Activated CD4-positive, alpha-beta T cell treated with anti-CD3 and anti-CD28 coated beads, Interleukin-2, Interleukin-6, amounts not matched to agents 100 ng/mL and 50 ng/mL, durations not matched to agents 16 hours and 8 hours (primary cell): ENCODE measurements around the gene NINJ2.

Source experiments
- DNase-seq: peaks from one replicate; pipeline ENCODE4 v3.0.0-alpha.2; 2020

Gene NINJ2

DNA sequence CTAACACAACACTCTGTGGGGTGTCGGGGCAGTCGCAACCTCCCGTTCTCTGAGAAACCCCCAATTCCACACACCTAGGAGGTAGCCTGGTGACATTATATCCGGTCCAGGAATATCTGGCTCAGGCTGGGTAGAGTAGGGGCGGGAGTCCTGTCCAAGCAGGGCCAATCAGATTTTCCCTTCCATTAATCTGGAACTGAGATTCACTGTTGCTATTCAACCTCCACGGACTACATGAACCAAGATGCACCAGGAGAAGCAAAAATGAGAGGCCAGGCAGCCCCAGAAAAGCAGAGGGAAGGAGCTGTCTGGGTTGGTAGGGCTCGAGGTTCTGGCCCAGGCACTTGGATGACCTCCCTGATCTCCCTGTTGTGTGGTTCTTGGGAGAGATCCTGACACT, 51.0 kb downstream of the NINJ2 start:
- no peak for DNase-seq

DNA sequence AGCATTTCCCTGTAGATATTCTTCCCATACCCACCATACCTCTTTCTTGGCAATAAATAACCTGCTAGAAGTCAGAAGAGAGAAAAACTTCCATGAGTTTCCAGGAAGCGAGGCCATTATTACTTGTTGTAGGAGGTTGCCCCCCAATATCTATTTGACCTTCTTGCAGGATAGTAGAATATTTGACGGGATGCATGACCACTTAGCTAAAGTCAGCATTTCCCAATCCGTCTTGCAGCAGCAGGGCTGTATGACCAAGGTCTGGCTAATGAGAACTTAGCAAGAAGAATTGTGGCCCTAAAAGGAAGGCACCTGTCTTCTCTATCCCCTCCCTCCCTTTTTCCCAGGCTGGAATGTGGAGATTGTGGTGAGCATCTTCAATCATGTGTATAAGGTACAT, 51.5 kb downstream of the NINJ2 start:
- no peak for DNase-seq

DNA sequence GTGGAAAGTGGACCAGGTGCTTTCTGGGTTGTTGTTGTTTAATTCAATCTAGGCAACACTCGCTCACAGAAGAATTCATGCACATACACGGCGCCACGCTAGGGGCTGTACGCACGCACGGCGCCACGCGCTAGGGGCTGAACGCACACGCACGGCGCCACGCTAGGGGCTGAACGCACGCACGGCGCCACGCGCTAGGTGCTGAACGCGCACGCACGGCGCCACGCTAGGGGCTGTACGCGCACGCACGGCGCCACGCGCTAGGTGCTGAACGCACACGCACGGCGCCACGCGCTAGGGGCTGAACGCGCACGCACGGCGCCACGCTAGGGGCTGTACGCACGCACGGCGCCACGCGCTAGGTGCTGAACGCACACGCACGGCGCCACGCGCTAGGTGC, 54.3 kb downstream of the NINJ2 start:
- no peak for DNase-seq

DNA sequence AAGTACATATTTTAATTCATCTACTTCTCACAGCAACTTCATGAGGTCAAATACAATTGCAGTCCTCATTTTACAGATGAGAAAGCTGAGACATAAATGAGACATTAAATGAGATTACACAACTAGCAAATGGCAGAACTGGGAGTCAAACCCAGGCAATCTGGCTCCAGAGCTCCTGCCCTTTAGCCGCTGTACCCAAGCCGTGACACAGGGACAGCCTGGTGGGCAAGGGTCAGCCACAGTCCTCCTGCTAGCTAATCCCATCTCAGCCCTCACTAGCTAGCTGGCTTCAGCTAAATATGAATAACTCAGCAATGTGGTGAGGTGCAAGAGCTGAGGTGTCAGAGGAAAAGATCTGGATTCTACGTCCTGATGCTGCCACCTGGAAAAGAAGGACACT, 54.8 kb downstream of the NINJ2 start:
- no peak for DNase-seq

DNA sequence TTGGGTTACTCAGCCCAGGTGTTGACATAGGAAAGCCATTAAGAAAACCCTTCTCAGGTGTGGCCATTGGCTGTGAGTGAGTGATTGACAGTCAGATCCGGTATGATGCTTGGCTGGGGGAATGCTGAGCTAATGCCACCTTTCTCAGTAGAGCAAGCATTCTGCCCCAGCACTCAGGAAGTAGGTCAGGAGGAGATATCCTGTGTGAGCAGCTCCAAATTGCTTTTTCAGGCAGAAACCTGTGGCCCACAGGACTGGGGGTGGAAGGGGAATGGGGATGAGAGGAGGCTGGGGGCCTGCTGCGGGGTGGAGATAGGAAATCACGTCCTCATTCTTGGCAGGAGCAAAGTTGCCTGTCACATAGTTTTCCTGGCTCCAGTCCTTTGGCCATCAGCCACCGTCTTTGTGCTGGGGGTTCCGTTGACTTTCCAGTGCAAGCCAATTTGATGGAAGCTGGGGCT, 55.7 kb downstream of the NINJ2 start:
- DNase-seq = peak; percentile 39

DNA sequence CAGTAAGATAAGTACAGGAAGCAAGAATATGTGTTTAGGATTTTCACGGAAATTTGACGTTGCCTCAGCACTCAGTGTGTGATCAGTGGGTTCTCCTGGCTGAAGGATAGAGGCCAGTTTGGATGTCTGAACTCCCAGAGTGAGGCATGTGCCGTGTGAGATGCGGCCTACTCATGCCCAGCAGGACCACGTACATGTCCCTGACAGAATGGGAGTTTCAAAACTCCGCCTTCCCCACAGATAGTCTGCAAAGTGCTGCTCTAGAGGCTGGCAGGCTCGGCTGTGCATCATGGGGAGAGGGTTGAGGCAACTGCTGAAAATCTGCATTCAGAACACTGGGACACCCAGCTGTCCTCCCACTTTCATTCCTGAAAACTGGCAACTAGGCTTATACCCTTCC, 58.3 kb downstream of the NINJ2 start:
- DNase-seq = no peak

DNA sequence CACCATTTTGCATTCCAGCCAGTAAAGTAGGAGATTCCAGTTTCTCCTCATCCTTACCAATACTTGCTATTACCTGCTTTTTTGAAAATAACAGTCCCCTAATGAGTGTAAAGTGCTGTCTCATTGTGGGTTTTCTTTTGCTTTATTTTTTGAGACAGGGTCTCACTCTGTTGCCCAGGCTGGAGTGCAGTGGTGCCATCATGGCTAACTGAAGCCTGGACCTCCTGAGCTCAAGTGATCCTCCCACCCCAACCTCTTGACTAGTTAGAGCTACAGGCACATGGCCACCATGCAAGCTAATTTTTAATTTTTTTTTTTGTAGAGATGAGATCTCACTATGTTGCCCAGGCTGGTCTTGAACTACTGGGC, 60.6 kb downstream of the NINJ2 start:
- DNase-seq = no peak

DNA sequence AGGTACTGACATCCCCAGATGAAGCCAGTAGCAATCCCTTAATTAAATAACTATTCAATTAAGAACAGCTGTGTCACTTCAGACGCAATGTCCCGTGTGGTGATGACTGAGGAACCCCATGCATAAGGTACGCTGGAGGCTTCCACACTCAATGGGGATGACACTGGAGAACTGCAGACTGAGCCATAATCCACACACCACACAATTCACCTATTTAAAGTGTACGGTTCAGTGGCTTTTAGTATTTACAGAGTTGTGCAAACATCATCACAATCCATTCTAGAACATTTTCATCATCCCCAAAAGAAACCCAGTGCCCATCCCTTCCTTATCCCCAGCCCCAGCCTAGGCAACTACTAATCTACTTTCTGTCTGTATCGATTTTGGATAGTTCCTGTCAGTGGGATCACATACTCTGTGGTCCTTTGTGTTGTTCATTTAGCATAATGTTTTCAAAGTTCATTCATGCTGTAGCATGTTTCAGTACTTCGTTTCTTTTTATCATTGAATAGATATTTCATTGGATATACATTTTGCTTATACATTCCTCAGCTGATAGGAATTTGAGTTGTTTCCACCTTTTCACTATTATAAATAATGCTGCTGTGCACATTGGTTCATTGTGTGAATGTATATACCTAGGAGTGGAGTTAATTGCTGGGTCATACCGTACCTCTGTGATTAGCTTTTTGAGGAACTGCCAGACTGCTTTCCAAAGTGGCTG, 61.1 kb downstream of the NINJ2 start:
- no peak for DNase-seq

DNA sequence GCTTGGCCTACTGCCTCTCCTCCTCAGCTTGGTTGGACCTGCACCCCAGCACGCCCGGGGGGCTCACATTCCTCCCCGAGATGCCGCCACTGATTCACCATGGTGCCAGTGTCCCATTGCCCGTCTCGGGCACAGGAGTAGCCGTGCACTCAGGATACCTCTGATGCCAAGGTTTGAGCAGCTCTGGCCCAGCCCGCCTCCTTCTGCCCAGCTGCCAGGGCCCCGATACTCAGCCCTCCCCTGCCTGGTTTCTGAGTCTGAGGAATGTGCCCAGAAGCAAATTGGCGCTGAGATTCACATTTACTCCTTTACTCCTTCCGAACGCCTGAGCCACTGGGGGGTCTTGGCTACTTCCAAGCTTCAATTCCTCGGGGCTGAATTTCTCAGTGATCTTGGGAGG, 63.5 kb downstream of the NINJ2 start:
- DNase-seq = no peak

DNA sequence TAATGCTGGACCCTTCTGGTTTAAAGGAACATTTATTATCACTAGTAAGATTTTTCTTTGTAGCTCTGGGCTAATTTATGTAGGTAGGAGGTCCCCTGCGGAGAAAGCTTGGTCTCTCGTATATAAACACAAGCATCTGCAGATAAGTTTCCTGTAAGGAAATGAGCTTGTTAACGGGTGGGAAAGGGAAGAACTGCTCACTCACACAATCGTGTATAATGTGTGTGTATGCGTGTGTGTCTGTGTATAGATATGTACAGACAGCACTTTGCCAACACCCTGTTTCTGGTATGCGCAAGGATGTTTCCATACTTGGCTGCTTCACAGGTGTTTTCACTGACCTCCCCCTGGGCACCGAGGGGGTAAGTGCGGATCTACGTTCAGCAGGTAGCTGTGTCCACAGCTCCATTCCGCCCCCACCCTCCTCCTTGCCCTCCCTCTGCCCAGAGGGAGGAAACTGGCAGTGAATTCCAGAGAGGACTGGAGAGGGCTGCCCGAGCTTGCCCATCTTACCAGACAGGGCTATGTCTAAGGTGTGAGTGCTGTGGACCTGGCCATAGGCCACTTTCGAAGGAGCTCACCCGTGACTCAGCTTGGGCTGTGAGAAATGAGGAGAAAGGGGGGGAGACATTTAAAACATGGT, 65.2 kb downstream of the NINJ2 start:
- DNase-seq = no peak

DNA sequence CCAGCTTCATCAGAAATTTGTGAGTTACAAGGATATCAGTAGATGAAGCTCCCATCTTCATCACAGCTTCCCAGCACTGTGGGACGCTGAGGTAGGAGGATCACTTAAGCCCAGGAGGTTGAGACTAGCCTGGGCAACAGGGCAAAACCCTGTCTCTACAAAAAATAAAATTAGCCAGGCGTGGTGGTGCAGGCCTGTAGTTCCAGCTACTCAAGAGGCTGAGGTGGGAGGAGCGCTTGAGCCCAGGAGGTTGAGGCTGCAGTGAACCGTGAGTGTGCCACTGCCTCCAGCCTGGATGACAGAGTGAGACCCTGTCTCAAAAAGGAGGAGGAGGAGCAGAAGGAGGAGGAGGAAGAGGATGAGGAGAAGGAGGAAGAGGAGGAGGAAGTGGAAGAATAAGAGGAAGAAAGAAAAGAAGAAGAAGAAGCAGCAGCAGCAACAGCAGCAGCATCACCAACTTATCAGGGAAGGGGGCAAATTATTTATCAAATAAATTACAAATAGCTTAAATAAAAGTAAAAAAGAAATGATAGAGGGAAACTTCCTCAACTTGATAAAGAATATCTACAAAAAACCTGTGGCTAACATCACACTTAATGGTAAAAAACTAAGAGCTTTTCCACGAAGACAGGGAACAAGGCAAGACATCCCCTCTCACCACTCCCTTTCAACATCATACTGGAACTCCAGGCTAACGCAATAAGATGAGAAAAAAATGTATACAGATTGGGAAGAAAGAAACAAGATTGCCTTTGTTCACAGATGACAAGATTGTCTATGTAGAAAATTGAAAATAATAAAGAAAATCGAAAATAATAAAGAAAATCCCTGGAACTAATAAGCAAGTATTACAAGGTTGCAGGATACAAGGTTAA, 69.6 kb downstream of the NINJ2 start:
- no peak for DNase-seq

DNA sequence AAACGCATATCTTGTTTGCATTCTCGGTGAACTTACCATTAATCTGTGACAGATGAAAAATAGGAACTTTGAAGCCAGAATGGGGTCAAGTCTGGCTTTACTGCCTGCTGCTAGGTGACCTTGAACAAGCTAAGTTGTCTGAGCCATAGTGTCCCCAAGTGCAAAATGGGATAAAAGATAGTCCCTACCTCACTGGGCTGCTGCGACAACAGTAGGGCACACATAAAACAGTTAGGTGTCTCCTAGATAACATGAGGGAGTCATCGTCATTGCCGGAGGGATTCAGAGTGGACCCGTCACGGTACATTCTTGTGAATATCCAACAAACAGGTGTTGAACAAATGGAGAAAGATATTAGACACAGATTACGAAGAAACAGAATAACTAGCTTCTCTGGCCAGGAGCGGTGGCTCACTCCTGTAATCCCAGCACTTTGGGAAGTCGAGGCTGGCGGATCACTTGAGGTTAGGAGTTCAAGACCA, 71.2 kb downstream of the NINJ2 start:
- DNase-seq = no peak

DNA sequence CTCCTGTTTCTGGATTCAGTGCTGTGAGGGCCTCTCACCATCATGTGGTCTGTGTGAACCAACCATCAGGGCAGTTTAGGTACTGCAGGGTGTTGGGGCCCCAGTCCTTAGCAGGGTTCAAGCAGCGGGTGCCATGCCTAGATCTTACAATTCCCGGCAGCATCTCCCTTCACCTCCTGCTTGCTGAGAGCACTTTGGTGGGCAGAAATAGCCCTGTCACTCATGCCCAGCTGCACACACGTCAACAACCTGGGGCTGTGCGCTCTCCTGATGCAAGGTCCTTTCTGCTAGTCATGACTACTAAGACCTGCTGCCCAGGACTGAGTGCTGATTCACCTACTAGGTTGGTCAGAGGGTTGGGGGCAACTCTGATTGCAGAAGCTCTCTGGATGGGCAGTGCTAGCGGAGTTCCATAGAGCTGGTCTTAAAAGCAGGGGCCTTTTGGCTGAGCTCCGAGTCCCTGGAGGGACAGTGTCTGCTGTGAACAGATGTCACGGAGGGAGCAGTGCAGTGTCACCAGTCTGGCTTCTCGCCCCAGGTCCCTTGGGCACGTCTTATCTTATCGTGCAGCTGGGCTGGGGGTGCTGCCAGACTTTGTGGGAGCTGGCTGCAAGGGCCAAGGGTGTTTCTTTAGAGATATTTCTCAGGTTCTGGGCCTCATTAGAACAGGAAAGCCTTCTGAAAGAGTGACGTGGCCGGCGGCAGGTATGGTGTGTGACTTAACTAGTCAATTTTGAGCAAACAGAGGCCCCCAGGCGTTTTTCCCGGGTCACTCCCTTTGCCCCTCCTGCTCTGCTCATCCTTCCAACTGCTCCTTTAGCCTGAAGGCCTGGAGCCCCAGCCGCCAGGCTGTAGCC, 71.8 kb downstream of the NINJ2 start:
- DNase-seq = no peak

DNA sequence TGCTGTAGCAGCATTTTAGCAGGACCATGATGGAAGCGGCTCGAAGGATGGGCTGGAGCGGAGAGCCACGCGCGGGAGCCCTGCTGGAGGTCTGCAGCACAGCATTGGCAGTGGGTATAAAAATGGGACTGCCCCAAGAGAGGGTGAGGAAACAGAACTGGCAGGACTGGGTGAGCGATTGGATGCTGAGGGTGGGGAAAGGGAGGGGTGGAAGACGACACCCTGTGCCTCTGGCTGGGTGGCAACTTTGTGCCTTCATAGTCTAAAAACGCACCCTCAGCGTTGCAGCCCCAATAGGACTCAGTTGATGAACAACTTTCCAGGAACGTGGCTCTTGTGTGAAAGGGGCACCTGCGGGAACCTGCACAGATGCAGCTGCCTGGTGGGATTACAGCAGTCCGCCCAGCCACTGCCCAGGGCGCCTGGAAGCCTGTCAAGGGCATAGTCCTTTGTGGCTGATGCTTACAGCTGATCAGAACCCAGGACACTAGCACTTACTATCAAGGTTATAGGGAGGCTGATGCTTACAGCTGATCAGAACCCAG, 73.0 kb downstream of the NINJ2 start:
- no peak for DNase-seq

DNA sequence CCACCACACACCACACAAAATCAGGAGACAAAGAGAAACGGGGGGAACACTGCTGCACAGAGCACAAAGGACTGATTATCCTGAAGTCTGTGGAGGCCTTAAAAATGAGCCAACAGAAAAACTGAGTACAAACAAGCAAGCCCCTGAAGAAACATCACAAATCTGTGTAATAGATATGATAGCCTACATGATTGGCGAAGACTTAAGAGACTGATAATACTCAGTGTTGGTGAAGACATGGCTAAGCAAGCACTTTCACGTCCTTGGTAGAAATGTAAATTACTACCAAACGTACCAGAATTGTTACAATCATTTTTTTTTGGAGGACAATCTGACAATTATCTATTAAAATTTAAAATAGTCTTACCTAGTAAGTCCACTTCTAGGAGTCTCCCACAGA, 74.6 kb downstream of the NINJ2 start:
- no peak for DNase-seq

DNA sequence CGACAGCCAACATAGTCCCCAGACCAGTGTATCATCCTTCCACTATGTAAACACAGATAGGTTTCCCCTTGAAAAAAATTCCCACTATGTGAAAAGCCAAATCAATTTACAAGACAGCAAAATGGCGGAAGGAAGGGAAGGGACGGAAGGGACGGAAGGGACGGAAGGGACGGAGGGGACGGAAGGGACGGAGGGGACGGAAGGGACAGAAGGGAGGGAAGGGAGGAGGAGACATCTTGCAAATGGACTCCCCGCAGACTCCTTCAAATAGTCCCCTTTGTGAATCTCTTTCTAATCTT, 75.3 kb downstream of the NINJ2 start:
- DNase-seq = no peak

DNA sequence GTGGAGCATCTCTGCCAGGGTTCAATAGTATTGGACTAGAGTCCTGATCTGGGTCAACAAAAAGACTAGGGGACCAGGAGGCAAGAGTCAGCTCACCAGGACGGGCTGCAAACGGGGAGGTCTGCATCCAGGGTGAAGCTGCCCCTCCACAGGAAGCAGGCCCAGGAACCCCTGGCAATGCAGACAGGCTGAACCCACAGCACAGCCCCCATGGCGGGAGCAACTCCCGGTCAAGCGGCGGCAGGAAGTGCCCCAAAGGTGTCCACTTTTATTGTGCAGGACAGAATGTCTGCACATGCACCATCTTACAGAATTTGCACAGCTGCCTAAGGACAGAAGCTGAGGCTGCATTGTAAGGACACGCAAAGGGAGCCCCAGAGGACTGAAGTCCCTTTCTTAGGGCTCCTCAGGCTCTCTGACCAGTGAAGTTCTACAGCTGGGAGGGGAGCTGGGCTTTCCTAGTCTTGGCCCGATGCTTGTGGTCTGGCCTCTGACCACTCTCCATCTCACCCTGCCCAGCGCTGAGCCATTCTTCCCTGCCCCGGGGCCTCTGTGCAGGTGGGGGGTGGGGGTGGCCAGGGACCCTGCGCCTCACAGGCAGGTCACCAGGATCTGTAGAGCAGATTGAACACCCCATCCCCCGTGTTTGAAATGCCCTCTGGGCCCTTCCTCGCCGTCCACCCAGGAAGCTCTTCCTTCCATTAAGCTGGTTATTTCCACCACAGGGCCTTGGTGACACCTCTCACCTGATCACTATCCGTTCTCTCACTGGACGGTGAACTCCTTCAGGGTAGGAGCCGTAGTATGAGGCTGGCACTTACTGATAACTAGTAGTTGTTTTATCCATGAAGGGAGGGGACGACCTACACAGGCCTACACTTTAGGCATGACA, 75.9 kb downstream of the NINJ2 start:
- DNase-seq = no peak

DNA sequence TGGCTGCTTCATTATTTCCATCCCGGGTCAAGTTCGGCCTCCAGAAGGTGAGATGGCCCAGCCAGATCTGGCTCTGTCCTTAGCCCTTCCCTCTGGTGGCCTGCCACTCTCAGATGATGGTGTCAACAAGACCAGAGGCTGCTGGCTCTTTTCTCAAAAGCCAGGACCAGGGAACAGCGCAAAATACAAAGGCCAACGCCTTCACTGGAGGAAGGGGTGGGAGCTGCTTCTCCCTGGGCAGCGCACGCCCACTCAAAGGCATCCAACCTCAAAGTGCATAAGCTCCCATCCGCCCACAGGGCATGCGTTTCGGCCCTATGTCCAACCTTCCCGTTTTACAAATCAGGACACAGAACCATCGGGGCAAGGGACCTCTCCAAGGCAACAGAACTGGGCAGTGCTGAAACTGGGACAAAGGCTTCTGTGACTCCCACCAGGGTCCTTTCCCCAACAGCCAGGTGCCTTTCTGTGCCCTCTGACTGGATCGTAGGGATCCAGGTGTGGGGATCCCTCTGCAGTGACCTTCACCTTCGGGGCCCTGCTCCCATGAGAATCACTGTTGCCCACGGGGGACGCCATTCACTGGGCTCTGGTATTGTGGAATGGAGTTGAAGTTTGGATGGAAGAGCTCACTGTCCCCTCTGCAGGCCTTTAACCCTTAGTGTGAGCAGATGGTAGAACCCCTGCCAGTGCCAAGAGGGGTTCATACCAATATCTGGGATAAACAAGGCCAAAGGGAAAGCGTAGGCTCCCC, 76.8 kb downstream of the NINJ2 start:
- no peak for DNase-seq

DNA sequence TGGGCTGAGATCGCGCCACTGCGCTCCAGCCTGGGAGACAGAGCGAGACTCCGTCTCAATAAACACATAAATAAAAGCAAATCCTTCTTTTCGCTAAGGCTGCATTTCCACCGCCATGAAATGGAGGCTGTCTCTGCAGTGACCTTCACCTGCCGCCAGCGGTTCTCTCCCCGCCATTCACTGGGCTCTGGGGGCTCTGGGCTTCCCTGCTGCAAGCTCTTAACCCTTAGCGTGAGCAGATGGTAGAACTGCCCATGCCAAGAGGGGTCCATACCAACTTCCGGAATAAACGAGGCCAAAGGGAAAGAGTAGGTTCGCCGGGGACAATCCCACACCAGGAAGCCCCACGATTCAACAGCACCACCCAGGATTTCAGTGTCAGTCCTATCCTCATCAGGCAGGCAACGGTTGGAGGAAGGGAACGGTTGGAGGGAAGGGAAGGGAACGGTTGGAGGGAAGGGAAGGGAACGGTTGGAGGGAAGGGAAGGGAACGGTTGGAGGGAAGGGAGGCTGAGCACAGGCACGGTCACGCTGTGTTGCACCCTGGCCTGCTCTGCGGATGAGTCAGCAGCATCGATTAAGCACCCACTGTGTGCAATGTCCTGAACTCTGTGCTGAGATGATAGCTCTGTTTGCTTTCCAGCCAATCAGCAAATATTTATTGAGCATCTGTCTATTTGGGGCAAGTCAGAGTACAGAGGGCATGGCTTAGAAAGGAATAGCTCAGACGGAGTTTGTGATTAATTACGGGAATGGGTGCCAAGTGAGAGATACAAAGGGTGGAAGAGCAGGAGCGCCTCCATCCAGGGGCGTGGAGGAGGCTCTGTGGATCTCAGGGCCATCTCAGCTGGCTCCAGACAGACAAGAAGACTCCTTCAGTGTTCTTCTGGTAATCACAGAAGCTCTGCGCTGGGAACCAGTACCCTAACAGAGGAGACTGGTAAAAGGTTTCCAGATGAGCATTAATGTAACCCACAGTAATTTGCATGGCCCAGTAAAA, 77.9 kb downstream of the NINJ2 start:
- DNase-seq = no peak
